ENCODE data around the gene NUTM2G.
"Not testable (repeated sequence)": the region's sequence is repeated elsewhere in the genome, so short reads cannot be mapped to it uniquely, and the experiment has no call there.

NUTM2G gene, protein sequence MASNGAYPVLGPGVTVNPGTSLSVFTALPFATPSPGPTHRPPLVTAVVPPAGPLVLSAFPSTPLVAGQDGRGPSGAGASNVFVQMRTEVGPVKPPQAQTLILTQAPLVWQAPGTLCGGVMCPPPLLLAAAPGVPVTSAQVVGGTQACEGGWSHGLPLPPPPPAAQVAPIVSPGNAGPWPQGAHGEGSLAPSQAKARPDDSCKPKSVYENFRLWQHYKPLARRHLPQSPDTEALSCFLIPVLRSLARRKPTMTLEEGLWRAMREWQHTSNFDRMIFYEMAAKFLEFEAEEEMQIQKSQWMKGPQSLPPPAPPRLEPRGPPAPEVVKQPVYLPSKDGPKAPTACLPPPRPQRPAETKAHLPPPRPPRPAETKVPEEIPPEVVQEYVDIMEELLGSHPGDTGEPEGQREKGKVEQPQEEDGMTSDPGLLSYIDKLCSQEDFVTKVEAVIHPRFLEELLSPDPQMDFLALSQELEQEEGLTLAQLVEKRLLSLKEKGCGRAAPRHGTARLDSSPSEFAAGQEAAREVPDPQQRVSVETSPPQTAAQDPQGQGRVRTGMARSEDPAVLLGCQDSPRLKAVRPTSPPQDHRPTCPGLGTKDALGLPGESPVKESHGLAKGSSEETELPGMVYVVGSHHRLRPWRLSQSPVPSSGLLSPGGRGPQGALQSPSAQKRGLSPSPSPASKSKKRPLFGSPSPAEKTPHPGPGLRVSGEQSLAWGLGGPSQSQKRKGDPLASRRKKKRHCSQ

DNA sequence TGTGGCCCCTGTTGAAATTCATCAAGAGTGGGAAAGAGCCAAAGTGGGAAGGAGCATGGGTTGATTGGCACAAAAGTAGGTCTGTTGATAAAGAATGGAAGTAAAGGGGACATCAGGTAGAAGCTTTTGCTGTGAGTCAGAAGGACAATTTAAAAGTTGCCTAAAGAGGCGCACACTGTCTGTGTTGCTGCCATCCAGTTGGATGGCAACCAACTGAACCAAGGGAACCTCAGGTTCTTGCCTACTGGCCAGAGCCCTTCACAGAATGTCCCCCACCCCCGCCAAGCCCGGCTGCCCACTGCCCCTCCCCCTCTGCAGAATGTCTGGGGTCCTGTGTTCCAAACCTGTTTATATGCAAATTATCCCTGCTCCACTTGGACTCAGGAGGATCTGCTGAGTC lies at the start of gene NUTM2G:
NUTM2G (plus strand) TSS at position 301 of the 400 bp plus-strand sequence. CDS start 182 bp downstream, outside the sequence.
- DNase-seq: not testable (repeated sequence)

DNA sequence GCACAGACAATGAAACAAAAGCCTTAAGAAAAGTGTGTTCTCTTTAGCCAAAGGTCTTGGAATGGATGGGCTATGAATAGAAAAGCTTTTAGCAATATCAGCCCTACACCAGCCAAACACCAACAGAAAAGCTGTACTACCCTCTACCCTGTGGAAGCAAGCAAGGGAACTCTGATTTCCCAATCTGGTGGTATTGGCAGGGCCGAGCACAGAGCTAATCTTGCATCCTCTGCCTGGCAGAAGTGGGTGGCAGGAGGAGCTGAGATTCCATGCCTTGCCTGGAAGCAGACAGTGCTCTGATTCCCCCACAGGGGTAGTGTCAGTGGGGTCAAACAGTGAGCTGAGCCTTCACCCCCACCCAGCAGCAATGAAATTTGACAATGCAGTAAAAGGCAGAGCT lies 44.7 kb upstream of the NUTM2G start:
- no peak for DNase-seq

DNA sequence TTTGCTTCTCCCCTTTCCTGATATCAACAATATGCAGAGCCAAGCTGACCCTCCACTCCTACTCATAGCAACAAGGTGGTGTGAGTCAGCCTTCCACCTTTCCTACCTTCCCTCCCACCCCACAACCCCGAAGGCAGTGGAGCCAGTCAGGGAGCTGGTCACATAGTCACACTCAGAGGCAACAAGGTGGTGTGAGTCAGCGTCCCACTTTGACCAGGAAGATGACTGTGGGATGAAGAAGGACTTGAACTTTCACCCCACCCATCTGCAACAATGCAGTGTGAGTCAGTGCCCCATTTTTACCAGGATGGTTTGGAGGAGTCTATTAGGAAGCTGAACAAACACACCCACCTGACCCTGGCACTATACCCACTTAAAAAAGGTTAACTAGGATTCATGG lies 44.2 kb upstream of the NUTM2G start:
- DNase-seq: no peak

DNA sequence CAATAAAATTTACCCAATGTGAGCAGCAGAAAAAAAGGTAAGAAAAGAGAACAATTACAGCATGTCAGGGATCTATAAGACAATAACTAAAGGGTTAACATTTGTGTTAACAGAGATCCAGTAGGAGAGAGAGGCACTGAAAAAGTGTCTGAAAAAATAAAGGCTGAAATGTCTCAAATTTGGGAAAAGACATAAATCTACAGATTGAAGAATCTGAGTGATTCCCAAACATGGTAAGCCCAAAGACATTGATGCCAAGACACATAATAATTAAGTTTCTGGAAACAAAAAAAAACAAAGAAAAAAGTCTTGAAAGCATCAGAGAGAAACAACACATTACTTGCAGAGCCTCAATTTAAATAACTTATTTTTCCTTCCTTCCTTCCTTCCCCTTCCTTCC lies 43.2 kb upstream of the NUTM2G start:
- no peak for DNase-seq

DNA sequence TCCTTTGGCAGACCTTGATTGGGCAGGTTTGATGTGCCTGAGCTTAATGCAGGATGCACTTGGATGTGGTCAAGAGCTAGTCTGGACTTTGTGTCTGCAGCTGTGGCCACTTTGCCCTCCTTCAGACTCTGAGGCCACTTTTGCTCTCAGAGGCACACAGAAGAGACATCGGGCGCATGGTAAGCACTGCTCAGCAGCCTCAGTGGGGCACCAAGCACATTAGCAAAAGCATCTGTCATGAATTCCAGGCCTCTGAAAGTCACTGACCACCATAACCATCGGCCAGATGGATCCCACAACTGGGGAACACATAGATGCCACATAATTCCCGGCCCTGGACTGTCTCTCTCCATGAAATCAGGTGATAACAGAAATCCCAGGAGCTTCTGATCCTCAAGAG lies 40.1 kb upstream of the NUTM2G start:
- no peak for DNase-seq

DNA sequence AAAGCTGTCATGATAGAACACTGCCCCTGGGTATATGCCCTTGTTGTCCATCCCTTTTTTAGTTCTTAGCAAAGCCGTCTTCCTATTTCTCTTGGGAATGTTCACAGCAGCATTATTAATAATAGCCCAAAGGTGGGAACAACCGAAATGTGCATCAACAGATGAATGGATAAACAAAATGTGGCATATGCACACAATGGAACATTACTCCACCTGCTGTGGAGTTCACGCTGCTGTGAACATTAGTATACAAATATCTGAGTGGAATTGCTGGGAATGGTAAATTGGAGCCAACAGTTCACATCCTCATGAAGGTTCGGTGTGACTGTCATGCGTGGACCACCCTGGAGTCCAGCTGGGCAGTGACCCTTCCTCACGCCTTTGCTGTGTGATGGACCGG lies 36.5 kb upstream of the NUTM2G start:
- DNase-seq: no peak

DNA sequence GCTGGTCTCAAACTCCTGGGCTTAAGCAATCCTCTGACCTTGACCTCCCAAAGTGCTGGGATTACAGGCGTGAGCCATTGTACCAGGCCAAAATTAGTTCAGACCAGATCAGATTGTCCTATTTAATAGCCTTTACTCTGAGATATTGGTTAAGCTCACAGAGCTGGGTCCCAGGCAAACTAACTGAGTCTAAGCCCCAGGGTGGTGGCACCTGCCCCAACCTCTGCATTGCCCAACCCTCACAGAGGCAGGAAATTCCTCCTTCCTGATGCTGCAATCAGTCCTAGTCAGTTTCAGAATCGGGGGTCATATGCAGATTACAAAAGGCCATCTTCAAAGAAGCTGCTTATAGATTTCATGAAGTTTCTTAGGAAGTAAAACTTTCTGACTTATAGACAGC lies 28.6 kb upstream of the NUTM2G start:
- not testable (repeated sequence) for DNase-seq

DNA sequence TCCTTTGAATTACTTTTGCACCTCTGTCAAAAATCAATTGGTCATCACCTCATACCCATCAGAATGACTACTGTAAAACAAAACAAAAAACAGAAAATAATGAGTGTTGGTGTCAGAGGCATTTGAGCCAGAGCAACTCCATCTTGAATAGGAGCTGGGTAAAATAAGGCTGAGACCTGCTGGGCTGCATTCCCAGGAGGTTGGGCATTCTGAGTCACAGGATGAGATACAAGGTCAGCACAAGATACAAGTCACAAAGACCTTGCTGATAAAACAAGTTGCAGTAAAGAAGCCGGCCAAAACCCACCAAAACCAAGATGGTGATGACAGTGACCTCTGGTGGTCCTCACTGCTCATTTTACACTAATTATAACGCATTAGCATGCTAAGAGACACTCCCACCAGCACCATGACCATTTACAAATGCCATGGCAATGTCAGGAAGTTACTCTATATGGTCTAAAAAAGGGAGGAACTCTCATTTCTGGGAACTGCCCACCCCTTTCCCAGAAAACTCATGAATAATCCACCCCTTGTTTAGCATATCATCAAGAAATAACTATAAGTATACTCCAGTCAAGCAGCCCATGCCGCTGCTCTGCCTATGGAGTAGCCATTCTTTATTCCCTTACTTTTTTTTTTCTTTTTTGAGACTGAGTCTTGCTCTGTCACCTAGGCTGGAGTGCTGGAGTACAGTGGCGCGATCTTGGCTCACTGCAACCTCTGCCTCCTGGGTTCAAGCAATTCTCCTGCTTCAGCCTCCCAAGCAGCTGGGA lies 23.5 kb upstream of the NUTM2G start:
- not testable (repeated sequence) for DNase-seq

DNA sequence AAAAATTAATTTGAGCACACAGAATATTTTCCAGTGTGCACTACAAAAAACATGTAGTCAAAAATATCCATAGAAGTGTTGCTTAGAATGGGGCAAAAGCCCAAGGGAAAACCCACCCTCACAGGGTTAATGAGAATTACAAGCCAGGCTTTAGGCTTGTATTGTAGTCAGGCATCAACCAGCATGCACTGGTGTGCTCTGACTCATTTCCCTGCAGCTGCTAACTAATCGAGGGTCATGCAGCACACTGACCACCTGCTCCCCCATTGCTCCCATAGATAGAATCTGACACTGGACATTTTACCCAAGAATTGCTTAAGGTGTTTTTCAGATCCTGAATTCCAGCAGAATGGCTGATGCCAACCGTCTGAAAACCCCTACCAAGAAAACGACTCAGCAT lies 20.2 kb upstream of the NUTM2G start:
- not testable (repeated sequence) for DNase-seq

DNA sequence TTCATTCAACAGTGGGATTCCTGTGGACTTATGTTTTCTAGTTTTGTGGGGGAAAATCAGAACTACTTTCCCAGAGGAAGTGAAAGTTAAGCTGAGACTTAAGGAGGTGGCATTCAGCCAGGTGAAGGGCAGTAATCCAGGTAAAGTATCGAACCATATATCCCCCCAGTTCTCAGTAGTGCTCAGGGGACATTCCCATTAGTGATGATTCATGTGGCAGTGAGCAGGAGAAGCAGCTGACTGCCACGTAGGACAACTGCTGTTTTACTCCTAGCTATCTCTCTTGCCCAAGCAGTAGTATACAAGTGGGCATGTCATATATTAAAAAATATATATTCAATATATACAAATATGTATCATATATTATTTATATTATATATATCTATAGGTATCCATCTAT lies 13.1 kb upstream of the NUTM2G start:
- not testable (repeated sequence) for DNase-seq

DNA sequence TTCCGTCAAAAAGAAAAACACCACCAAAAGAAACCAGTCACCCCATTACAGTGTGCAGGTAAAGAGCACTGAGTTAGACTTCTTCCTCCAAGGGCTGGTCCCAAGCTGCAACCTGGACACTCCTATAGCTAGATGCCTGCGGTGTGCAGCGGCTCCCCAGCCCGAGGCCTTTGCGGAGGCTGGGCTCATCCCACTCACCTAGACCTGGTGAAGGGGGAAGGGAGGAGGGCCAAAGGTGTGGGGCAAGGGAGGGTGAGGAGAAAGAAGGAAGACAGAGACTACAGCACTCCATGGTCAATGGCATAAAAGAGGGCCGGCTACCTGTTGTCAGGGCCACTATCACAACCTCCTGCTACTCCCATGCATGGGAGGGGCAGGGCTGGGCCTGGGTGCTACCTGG lies 12.1 kb upstream of the NUTM2G start:
- DNase-seq: not testable (repeated sequence)

DNA sequence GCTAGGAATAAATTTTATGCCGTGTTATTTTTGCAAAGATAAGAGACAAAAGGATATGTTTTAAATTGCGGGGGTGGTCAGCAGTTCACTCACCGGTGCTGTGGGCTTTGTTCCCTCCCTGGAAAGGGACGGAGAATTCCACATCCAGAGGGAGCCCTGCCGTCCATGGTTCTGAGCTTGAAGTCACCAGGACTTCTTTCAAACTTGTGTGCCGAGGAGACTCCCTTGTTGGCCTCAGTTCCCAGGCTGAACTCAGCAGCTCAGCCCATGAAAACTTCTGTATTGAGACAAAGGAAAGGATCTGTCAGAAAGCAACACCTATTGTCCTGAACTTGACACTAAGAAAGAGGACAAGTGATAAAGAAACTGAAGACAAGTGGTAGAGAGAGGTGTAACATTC lies 10.1 kb upstream of the NUTM2G start:
- DNase-seq: not testable (repeated sequence)

DNA sequence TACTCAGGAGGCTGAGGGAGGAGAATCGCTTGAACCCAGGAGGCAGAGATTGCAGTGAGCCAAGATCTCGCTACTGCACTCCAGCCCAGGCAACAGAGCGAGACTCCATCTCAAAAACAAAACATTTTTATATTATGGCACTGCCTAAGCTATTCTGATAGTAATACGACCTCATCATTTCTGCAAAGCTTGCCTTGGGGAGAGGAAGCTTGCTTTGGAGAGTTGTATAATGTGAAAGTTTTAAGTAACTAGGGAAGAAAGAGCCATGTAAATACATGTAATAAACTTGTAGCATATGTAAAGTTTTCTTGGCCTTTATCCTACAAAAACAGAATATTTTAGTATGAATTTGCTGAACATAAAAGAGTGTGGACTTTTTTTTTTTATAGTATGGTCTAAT lies 7.8 kb upstream of the NUTM2G start:
- DNase-seq: not testable (repeated sequence)

DNA sequence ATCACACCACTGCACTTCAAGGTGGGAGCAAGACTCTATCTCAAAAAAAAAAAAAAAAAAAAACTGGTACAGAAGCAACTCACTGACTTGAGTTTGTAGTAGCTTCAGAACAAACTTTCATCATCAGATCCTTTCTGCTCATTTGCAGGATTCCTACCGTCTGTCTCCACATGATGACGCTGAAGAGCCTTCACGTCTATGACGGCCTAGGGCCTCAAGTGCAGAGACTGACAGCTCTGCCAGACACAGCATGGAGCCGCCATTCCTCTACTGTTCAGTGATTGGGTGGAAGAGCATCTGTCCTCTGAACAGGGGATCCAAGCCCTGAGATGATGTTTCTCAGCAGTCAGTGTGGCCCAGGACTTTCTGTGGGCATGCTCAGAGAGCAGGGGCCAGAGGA lies 3.1 kb upstream of the NUTM2G start:
- not testable (repeated sequence) for DNase-seq

DNA sequence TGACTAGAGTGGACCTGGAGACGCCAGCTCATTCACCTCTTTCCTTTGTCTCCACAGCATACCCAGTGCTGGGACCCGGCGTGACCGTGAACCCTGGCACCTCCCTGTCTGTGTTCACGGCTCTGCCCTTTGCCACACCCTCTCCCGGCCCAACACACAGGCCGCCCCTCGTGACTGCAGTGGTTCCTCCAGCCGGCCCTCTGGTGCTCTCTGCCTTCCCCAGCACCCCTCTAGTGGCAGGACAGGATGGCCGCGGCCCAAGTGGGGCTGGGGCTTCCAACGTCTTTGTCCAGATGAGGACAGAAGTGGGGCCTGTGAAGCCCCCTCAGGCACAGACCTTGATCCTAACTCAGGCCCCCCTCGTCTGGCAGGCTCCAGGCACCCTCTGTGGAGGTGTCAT lies 3.0 kb downstream of the NUTM2G start:
- DNase-seq: not testable (repeated sequence)

DNA sequence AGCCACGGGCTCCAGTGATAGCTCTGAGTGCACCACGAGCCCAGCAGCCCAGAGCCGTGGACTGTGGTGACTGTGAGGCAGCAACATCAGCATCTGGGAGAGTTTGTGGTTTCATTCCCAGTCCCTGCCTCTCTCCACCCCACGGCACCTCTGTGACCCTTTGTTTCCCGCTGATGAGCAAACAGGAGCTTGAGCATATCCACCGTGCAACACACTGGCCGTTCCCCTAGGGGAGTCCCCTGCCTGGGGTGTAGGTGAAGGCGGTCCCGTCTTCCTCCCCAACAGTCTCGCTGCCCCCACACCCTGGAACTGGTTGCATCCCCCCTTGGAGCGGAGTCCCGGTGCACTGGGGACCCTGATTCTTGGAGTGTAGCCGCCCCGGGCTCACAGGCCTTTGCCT lies 5.5 kb downstream of the NUTM2G start:
- not testable (repeated sequence) for DNase-seq

DNA sequence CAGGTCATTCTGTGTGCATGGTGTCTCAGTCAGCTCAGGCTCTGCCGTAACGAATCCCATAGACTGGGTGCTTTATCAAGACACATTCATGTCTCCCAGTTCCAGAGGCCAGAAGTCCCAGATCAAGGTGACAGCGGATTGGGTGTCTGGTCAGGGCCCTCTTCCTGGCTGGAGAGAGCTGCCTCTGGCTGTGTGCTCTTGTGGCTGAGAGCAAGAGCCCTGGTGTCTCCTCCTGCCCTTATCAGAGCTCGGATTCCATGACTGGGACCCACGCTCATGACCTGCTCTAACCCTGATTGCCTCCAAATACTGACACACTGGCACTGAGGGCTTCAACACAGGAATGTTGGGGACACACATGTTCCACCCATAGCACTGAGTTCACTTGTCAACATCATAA lies 6.1 kb downstream of the NUTM2G start:
- DNase-seq: not testable (repeated sequence)

DNA sequence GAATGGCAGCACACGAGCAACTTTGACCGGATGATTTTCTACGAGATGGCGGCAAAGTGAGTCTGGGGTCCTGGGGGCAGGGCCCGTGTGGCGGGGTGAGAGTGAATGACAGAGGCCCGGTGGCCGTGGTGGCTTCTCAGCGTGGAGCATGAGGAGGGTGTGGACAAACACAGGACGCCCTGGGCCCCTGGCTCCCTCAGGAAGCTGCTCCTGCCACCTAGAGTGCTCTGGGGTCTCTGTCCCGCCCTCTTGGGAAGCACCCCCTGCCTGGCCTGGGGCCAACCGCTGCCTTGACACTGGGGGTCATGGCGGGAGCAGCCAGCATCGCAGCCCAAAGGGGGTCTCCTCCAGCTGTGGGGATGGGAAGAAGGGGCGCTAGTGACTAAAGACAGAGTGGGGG lies 6.8 kb downstream of the NUTM2G start:
- DNase-seq: not testable (repeated sequence)

DNA sequence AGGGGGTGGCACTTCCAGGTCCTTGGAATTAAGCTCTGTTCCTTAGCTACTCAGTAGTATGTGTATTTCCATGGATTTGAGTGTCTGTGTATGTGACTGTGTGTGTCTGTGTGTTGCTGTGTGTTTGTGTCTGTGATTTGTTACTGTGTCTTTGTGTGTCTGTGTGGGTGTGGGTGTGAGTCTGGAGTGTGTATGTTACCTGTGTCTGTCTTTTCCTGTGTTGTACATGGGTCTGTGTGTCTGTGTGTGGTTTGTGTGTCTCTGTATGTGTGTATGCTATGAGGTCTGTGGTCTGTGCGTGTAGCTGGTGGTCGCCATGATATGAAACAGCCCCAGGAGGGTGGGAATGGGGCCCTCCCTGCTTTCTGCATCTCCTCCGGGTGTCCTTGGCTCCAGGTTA lies 8.8 kb downstream of the NUTM2G start:
- not testable (repeated sequence) for DNase-seq

DNA sequence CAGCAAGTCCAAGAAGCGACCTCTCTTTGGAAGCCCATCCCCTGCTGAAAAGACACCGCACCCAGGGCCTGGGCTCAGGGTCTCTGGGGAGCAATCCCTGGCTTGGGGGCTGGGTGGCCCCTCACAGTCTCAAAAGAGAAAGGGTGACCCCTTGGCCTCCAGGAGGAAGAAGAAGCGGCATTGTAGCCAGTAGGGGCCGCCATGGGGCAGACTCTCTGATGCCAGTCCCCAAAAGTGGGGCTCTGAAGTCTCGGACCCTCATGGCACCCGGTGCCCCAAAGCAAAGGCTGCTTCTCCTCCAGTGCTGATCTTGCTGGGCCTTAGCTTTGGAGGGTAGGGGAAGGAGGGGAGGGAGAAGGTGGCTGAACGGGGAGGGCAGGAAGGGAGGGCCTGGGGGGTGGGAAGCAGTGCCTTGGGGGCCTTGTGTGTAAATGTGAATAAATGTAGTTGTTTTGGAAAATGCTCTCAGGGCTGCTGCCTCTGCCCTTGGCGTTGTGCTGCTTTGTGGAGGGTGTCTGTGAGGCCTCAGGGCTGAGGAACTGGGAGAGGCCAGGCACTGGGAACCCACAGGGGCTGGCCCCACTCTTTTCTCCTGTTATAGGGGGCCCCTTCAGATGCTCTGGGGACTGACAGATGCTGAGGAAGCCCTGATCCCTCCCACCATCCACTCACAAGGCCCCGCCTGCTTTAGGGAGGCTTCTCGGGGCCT lies 10.5 kb downstream of the NUTM2G start:
- not testable (repeated sequence) for DNase-seq

DNA sequence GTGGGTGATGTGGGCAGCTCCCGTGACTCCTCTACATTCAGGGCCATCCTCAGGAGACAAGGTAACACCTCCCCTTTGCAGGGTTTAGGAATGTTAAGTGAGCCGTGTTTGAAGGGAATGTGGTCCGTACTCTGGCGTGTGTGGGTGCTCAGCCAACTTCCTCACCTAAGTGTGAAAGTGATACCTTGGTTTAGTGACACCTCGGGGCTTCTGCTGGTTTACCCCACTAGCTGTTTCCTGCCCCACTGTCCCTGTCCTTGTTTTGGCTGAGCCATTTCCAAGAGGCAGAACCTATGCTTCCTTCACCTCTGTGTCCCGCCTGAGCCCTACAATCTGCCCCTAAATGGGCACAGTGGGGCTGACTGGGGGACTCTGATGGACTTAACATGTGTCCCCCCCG lies 12.3 kb downstream of the NUTM2G start:
- not testable (repeated sequence) for DNase-seq

DNA sequence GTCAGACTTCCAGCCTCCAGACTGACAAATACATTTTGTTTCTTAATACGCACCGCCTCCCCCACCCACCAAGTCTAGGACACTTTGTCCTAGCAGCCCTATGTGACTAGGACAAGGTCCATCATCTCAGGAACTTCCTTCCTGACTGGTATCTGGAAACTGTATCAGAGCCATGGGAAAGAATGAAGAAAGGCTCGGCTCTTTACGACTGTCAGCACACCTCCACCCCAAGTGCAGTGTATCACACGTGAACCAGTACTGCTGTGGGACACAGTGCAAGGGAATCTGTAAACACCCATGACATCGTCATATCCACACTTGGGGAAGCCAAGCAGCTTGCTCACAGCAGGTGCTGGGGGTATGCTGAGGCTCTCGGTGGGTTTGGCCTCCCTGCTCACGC lies 13.0 kb downstream of the NUTM2G start:
- not testable (repeated sequence) for DNase-seq

DNA sequence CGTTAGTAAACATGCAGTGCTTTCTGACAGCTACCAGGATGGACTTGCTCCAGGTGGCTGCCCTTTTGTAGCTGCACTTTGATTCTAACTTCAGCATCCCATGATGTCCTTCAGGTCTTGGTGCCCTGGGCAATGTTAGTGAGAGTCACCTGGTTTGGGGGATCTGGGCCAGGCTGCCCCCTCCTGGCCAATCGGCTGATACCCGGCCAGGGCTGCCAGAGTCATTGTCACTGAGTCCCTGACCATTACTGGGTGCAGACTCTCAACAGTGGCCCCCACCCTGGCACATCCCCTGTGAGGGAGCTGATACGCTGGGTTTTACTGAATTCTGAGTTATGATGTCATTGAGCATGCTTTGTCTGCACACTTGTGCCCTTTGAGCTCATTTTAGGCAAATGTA lies 13.5 kb downstream of the NUTM2G start:
- DNase-seq: not testable (repeated sequence)
